Measurements from ENCODE around the gene FAM114A1. TPM values are rescaled to one million over a fixed set of nuclear protein-coding genes. Genes with fewer than 3 reads are reported as not detected.
"Not testable (repeated sequence)": the region's sequence is repeated elsewhere in the genome, so short reads cannot be mapped to it uniquely, and the experiment has no call there.

Gene FAM114A1
- total RNA-seq, 2 experiments from 2014 or later = 0.31 to 0.45 TPM

DNA sequence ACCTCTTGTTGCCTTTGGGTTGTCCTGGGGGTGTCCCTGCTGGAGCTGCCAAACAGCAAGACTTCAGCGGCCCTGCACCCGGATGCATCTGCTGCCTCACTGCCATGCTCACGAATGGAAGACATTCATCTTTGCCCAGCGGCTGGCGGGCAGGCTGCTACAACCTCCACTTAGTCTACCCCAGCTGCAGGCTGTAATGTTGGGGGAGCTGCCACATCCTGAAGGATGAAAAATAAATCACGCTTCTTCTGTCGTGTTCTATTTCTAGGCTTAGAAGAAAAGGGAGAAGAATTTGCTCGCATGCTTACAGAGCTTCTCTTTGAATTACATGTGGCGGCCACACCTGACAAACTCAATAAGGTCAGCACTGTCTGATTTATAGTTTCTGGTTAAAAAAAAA, 61.4 kb downstream of the FAM114A1 start:
- ChIA-PET CTCF (interaction anchor here (0.6 kb wide), 2 partner anchors 19 to 66 kb away, joined by 4 to 5 read pairs; no protein-coding TSS in a partner anchor), POLR2A (no interaction called here)
- Mint-ChIP-seq H3K27me3 (peaks cover 6% of the 10 kb centered on the region), H3K36me3 (ENCODE audit: low read depth) (no peaks in the 10 kb centered on the region), H3K9me3 (no peaks in the 10 kb centered on the region), H3K27ac (no peak overlapping the region), H3K4me3 (no peak overlapping the region), H3K4me1 (no peaks in the 10 kb centered on the region)
- DNase-seq = no peak

DNA sequence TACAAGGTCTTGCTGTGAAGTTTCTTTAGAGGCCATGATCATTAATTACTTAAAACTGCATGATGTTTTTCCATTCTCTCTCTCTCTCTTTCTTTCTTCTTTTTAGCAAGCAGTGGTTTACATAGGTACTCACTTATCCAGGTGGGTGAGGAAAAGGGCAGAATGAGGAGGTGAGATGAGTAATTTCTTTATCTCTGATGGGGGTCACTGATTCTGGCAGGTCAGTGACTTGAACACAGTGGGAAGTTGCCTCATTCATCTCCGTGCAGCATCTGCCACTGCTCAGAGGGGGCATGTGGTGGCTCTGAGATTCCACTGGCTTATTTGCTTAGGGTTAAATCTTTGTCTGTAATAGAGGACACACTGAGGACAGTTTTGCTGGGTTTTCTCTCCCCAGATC, 62.6 kb downstream of the FAM114A1 start:
- no peak overlapping the region for H3K4me3 Mint-ChIP-seq

DNA sequence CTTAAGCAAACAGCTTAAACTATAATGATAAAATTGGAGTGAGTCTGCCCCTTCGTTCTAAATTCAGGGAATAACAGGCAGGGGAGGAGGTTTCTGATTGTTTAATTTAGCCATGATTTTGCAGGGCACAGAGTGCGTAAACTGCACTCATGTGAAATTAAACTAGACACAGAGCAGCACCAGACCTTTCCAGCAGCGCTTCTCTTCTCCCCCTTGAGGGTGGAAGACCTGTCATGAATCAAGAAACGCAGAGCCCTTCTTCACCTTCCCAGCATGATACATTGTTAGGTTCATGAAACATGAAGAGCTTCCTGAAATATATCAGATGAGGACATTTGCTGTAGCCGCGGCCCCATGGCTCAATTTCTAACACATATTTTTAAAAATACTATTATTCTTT, 63.1 kb downstream of the FAM114A1 start:
- peaks cover 6% of the 10 kb centered on the region for H3K27me3 Mint-ChIP-seq
- no peak overlapping the region for H3K4me3 Mint-ChIP-seq
- no peaks in the 10 kb centered on the region for H3K4me1 Mint-ChIP-seq
- CTCF ChIA-PET = interaction anchor here (0.6 kb wide), 1 partner anchor 22 kb away, joined by 5 read pairs; no protein-coding TSS in a partner anchor
- no peaks in the 10 kb centered on the region for H3K9me3 Mint-ChIP-seq
- no peak for DNase-seq
- H3K27ac Mint-ChIP-seq = no peak overlapping the region
- POLR2A ChIA-PET = no interaction called here
- no peaks in the 10 kb centered on the region for H3K36me3 Mint-ChIP-seq (ENCODE audit: low read depth)

More for the DNA sequence above, 62.6 kb downstream of the FAM114A1 start:
- no peaks in the 10 kb centered on the region for H3K4me1 Mint-ChIP-seq
- H3K9me3 Mint-ChIP-seq = no peaks in the 10 kb centered on the region
- POLR2A ChIA-PET = no interaction called here
- no peaks in the 10 kb centered on the region for H3K36me3 Mint-ChIP-seq (ENCODE audit: low read depth)
- no peak for DNase-seq
- no peak overlapping the region for H3K27ac Mint-ChIP-seq
- CTCF ChIA-PET = interaction anchor here (0.6 kb wide), 1 partner anchor 23 kb away, joined by 5 read pairs; no protein-coding TSS in a partner anchor
- peaks cover 6% of the 10 kb centered on the region for H3K27me3 Mint-ChIP-seq

DNA sequence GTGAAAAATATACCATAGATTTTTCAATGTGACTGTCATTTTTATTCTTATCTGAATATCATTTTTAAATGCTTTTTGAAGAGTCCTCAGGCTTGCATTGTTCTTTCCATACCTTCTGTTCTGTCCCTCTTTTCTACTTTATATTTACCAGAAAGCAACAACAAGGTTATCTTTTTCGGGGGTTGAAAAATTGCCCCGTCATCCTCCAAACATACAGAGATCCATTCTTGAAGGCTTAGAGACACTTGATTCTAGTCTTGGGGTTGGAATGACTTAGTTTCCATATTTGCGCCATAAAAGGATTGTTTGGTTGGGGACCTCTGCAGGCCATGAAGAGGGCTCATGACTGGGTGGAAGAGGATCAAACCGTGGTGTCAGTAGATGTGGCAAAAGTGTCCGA, 63.5 kb downstream of the FAM114A1 start:
- ChIA-PET POLR2A (no interaction called here), CTCF (interaction anchor here (0.9 to 1.9 kb wide), 2 partner anchors 9 to 18 kb away, joined by 3 to 6 read pairs; no protein-coding TSS in a partner anchor)
- no peaks in the 10 kb centered on the region for H3K9me3 Mint-ChIP-seq
- H3K27me3 Mint-ChIP-seq = peaks cover 6% of the 10 kb centered on the region
- H3K4me1 Mint-ChIP-seq = no peaks in the 10 kb centered on the region
- H3K36me3 Mint-ChIP-seq (ENCODE audit: low read depth) = no peaks in the 10 kb centered on the region
- H3K27ac Mint-ChIP-seq = no peak overlapping the region
- DNase-seq = no peak
- H3K4me3 Mint-ChIP-seq = no peak overlapping the region

DNA sequence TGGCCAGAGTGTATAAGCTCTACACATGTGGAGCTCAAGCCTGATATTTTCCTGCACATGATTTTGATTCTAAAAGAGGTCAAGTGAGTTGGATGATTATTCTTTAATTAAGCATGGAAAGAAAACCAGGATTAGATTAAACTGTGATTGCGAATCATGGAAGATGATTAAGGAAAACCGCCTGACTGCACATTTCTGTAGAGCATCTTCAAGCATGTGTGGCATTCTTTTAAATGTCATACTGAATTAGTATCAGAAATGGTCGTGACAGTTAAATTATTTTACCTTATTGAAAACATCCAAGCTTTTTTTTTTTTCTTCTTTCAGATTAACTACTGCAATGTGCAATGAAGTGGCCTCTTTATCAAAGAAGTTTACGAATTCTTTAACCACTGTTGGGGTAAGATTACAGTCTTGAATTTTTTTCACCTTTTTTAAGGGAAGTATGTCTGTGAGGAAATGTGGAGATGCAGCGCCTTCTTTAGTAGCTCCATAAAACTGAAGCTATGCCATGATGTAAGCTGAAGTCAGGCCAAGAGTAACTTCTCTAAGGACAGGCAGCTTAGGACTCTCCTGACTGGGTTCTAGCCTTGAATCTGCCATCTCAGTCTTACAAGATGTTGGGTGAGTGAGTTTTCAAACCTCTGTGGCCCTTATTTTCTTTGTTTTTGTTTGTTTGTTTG, 67.9 kb downstream of the FAM114A1 start:
- DNase-seq = no peak
- Mint-ChIP-seq H3K27me3 (no peaks in the 10 kb centered on the region), H3K9me3 (no peaks in the 10 kb centered on the region), H3K27ac (no peak overlapping the region), H3K36me3 (ENCODE audit: low read depth) (no peaks in the 10 kb centered on the region), H3K4me1 (peaks cover 5% of the 10 kb centered on the region), H3K4me3 (no peak overlapping the region)
- ChIA-PET POLR2A (interaction anchor here (0.6 kb wide), 1 partner anchor 28 kb away, joined by 8 read pairs; no protein-coding TSS in a partner anchor), CTCF (interaction anchor here (0.6 to 1.1 kb wide), 3 partner anchors 12 to 161 kb away, joined by 3 to 6 read pairs (median 3); no protein-coding TSS in a partner anchor)

DNA sequence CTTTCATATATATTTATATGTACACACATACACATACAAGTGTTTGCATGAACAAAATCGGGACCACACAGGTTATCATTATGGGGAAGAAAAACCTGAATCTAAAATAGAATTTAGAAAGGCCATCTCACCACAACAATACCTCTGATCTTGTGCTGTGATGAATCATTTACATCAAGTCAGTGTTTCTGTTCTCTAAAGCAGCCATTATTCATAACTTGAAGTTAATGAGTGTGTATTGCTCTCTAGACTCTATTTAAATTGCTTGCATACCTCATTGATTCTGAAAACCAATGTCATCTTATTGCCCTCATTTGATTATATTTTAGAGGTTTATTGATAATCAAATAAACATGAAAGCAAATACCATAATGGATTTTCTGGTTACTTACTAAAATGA, 71.6 kb downstream of the FAM114A1 start:
- Mint-ChIP-seq H3K4me1 (peaks cover 8% of the 10 kb centered on the region), H3K9me3 (no peaks in the 10 kb centered on the region), H3K27ac (no peak overlapping the region), H3K4me3 (no peak overlapping the region), H3K36me3 (ENCODE audit: low read depth) (no peaks in the 10 kb centered on the region), H3K27me3 (no peaks in the 10 kb centered on the region)
- CTCF ChIA-PET = interaction anchor here (0.6 kb wide), 1 partner anchor 124 kb away, joined by 3 read pairs; no protein-coding TSS in a partner anchor
- no peak for DNase-seq
- POLR2A ChIA-PET = no interaction called here

DNA sequence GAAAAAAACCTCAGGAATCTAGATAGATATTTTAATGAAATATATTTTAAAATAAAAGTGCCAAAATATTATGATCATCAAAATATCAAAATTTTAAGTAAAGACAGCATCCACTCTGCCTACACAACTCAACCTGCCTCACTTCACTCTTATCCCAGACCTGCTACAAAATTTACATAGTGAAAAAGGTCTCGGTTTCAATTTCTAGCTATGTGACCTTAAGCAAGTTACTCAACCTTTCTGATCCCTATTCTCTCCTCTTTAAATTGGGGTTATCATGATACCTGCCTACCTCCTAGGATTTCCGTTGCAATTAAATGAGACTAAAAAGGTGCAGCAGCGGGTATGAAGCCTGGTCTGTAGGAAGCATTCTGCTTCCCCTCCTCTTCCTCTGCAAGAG, 72.9 kb downstream of the FAM114A1 start:
- no peak for DNase-seq
- no peaks in the 10 kb centered on the region for H3K9me3 Mint-ChIP-seq
- H3K27ac Mint-ChIP-seq = no peak overlapping the region
- H3K36me3 Mint-ChIP-seq (ENCODE audit: low read depth) = no peaks in the 10 kb centered on the region
- ChIA-PET POLR2A (no interaction called here), CTCF (interaction anchor here (0.5 to 1.4 kb wide), 4 partner anchors 16 to 1573 kb away, joined by 3 to 5 read pairs (median 4); no protein-coding TSS in a partner anchor)
- no peaks in the 10 kb centered on the region for H3K27me3 Mint-ChIP-seq
- H3K4me1 Mint-ChIP-seq = peaks cover 8% of the 10 kb centered on the region
- no peak overlapping the region for H3K4me3 Mint-ChIP-seq

DNA sequence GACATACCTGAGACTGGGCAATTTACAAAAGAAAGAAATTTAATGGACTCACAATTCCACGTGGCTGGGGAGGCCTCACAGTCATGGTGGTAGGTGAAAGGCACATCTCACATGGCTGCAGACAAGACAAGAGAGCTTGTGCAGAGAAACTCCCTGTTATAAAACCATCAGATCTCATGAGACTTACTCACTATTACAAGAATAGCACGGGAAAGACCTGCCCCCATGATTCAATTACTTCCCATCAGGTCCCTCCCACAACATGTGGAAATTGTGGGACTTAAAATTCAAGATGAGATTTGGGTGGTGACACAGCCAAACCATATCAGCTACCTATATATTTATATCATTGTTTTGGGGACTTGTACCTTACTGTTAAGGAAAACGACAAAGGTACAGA, 74.3 kb downstream of the FAM114A1 start:
- DNase-seq; POLR2A ChIA-PET; H3K27me3 Mint-ChIP-seq; H3K27ac Mint-ChIP-seq; H3K4me3 Mint-ChIP-seq; H3K9me3 Mint-ChIP-seq; H3K36me3 Mint-ChIP-seq (ENCODE audit: low read depth); H3K4me1 Mint-ChIP-seq: not testable (repeated sequence)
- CTCF ChIA-PET = interaction anchor here (0.6 to 1.6 kb wide), 3 partner anchors 15 to 196 kb away, joined by 3 to 5 read pairs (median 5); no protein-coding TSS in a partner anchor

DNA sequence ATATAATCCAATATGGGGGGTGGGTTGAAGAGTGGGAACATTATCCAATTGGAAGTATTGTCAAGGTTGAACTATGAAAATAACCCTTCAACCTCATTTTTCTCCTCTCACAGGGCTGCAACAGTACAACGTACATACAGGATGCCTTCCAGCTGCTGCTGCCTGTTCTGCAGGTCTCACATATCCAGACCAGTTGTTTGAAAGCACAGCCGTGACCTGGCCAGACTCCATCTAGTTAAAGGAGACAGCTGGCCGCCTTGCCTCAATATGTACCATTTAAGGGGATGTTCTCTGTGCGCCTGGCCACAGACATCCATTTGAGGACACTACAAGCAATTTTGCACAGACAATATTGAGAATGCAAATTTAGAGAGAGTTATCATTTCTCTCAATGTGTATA, 75.7 kb downstream of the FAM114A1 start:
- Mint-ChIP-seq H3K4me3 (no peak overlapping the region), H3K27ac (no peak overlapping the region), H3K9me3 (no peaks in the 10 kb centered on the region), H3K4me1 (peaks cover 14% of the 10 kb centered on the region), H3K36me3 (ENCODE audit: low read depth) (no peaks in the 10 kb centered on the region), H3K27me3 (no peaks in the 10 kb centered on the region)
- ChIA-PET CTCF (interaction anchor here (2.6 kb wide), 1 partner anchor 10 kb away, joined by 6 read pairs; no protein-coding TSS in a partner anchor), POLR2A (no interaction called here)
- DNase-seq = no peak

DNA sequence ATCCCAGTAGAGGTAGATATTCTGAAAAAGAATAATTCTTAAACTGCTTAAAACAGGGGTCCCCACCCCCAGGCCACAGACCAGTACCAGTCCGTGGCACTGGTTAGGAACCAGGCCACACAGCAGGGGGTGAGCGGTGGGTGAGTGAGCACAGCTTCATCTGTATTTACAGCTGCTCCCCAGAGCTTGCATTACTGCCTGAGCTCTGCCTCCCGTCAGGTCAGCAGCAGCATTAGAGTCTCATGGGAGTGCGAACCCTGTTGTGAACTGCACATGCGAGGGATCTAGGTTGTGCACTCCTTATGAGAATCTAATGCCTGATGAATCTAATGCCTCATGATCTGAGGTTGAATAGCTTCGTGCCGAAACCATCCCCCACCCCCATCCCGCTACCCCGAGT, 76.8 kb downstream of the FAM114A1 start:
- no peak for DNase-seq
- Mint-ChIP-seq H3K36me3 (ENCODE audit: low read depth) (no peaks in the 10 kb centered on the region), H3K27ac (no peak overlapping the region), H3K27me3 (no peaks in the 10 kb centered on the region), H3K4me3 (no peak overlapping the region), H3K4me1 (peaks cover 23% of the 10 kb centered on the region), H3K9me3 (no peaks in the 10 kb centered on the region)
- POLR2A ChIA-PET = no interaction called here
- CTCF ChIA-PET = interaction anchor here (1.1 to 2.6 kb wide), 3 partner anchors 11 to 32 kb away, joined by 3 to 6 read pairs (median 4); no protein-coding TSS in a partner anchor

DNA sequence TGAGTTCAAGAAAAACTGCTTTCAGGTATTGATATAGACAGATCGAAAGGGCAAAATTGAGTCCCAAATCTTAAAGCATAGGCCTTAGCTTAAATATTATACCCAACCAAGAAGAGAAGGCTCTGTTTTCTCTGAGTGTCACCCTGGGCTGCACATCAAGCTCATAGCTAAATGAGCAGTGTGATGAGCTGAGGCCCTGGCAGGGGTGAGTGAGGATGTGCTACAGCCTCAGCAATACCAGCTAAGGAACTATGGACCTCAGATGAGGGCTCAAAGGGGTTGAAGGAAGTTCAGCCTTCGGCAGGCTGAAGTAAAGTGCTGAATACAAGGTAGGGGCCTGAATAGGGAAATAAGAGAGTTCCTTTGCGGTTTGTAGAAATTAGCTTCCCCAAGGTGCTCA, 79.3 kb downstream of the FAM114A1 start:
- ChIA-PET POLR2A (no interaction called here), CTCF (interaction anchor here (1.3 kb wide), 1 partner anchor 12 kb away, joined by 3 read pairs; no protein-coding TSS in a partner anchor)
- H3K4me3 Mint-ChIP-seq = no peak overlapping the region
- no peaks in the 10 kb centered on the region for H3K27me3 Mint-ChIP-seq
- no peak overlapping the region for H3K27ac Mint-ChIP-seq
- H3K36me3 Mint-ChIP-seq (ENCODE audit: low read depth) = no peaks in the 10 kb centered on the region
- peaks cover 32% of the 10 kb centered on the region for H3K4me1 Mint-ChIP-seq
- no peaks in the 10 kb centered on the region for H3K9me3 Mint-ChIP-seq
- no peak for DNase-seq

DNA sequence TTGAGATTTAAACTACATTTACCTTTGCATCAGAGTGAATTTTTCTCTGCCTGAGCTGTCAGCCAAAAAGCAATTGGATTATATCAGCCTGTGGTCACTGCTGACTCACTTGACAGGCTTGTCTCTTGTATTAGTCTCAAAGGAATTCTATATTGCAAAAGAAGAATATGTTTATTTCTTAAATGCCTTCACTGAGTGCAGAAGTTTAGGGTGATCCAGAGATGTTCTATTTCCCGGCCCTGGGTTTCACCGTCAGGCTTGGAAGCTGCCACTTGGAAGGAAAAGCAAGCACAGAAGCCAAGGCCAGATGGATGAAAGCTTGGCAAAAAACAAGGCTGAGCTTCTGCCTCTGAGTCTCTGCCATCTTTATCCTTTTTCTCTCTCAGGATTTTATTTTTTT, 80.9 kb downstream of the FAM114A1 start:
- ChIA-PET POLR2A (interaction anchor here (0.5 kb wide), 1 partner anchor 102 kb away, joined by 3 read pairs; no protein-coding TSS in a partner anchor), CTCF (interaction anchor here (0.7 to 1.6 kb wide), 4 partner anchors 17 to 30 kb away, joined by 3 to 6 read pairs (median 4); no protein-coding TSS in a partner anchor)
- Mint-ChIP-seq H3K9me3 (no peaks in the 10 kb centered on the region), H3K4me3 (no peak overlapping the region), H3K27me3 (no peaks in the 10 kb centered on the region), H3K27ac (no peak overlapping the region), H3K36me3 (ENCODE audit: low read depth) (no peaks in the 10 kb centered on the region), H3K4me1 (peaks cover 32% of the 10 kb centered on the region)
- DNase-seq = no peak

DNA sequence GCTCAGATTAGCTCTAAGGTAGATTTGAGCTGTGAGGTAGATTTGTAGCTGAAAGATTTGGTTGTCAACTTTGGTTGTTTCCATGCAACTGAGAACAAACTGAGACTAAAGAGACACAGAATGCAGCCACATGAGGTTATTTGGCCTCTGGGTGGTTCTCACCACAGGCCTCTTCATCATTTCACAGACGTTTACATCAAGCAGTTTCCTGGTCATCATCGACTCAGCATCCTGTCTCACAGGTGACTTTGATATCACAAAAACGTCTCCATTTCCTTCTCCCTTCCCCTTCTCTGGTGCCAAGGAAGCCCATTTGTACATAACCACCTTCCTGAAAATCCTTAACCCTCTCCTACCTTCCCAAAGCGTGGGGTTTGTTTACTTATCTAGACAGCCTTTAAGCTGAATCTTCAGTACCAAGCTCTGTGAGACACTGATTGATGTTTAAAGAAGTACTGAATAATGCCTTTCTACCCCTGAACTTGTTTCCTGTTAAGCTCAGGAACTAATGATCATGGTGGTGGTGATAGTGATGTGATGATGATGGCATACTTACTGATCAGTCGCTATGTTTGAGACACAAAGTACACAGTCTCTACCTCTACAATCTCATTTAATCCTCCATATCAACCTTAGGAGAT, 81.9 kb downstream of the FAM114A1 start:
- no peaks in the 10 kb centered on the region for H3K27me3 Mint-ChIP-seq
- POLR2A ChIA-PET = no interaction called here
- peak; percentile 65 for DNase-seq
- peaks cover 32% of the 10 kb centered on the region for H3K4me1 Mint-ChIP-seq
- no peak overlapping the region for H3K4me3 Mint-ChIP-seq
- H3K9me3 Mint-ChIP-seq = no peaks in the 10 kb centered on the region
- H3K36me3 Mint-ChIP-seq (ENCODE audit: low read depth) = no peaks in the 10 kb centered on the region
- H3K27ac Mint-ChIP-seq = peak overlapping the region; percentile 84
- CTCF ChIA-PET = interaction anchor here (0.6 to 1.6 kb wide), 10 partner anchors 12 to 433 kb away, joined by 3 to 6 read pairs (median 3); no protein-coding TSS in a partner anchor

Measured in activated CD4-positive, alpha-beta T cell treated with anti-CD3 and anti-CD28 coated beads, Interleukin-2, amount 10 ng/mL, durations not matched to agents 7 days and 5 days (primary cell).